Ovary (tissue), 3 donors: Measurements from ENCODE around the gene ASB5.

Experiments
- POLR2A ChIP-seq: fragments of 450-650 bp; IDR thresholded peaks from one replicate; pipeline ENCODE4 v1.6.1; 2017; ENCODE audit warnings: antibody characterized with exemption, mild to moderate bottlenecking, moderate library complexity
- TF ChIP-seq, protein P1 (sequence below), 3 donors: fragments of 450-650 bp in 2 of 3; fragments of 200-600 bp in 1 of 3; IDR thresholded peaks; one replicate each; pipeline versions ENCODE4 v1.5.1 to v1.8.0; 2016 to 2022; ENCODE audit warnings: antibody characterized with exemption in 3 of 3, mild to moderate bottlenecking in 1 of 3
- donor health status: DM: no; HTN: no; CAD: no.

DNA sequence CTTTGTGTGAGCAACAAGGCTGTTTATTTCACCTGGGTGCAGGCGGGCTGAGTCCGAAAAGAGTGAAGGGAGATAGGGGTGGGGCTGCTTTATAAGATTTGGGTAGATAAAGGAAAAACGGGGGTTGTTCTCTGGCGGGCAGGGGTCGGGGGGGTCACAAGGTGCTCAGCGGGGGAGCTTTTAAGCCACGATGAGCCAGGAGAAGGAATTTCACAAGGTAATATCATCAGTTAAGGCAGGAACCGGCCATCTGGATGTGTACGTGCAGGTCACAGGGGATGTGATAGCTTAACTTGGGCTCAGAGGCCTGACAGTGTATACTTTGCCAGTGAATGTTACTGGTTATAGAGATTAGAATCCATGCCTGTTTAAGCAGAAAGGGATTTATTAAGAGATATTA is 31.0 kb upstream of the ASB5 start:
- TF ChIP-seq POLR2A: no peak
- TF ChIP-seq, protein P1, sequence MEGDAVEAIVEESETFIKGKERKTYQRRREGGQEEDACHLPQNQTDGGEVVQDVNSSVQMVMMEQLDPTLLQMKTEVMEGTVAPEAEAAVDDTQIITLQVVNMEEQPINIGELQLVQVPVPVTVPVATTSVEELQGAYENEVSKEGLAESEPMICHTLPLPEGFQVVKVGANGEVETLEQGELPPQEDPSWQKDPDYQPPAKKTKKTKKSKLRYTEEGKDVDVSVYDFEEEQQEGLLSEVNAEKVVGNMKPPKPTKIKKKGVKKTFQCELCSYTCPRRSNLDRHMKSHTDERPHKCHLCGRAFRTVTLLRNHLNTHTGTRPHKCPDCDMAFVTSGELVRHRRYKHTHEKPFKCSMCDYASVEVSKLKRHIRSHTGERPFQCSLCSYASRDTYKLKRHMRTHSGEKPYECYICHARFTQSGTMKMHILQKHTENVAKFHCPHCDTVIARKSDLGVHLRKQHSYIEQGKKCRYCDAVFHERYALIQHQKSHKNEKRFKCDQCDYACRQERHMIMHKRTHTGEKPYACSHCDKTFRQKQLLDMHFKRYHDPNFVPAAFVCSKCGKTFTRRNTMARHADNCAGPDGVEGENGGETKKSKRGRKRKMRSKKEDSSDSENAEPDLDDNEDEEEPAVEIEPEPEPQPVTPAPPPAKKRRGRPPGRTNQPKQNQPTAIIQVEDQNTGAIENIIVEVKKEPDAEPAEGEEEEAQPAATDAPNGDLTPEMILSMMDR (IDR thresholded peaks at IDR 0.05): no peak
